T47D (cell line): ENCODE results near the gene PSMA7.

Experiments used
- DNase-seq, 2 experiments: peaks; one replicate each; pipeline versions ENCODE4 v3.0.0 to v3.0.0-alpha.2; 2011 to 2012; ENCODE audit warnings: low read depth in 1 of 2, low spot score in 1 of 2
- JUND ChIP-seq: IDR thresholded peaks from 2 replicates; pipeline ENCODE4 v1.6.1; 2012; ENCODE audit warnings: low read depth
- in situ Hi-C: cut with HindIII; loops from 2 replicates; pipeline ENCODE4 v1.10.0; 2016; ENCODE audit warnings: low sequenced_read_pairs, low pct_unique_long_range_greater_than_20kb

The PSMA7 gene

GRCh38 chr20:62123450-62124118 lies 19.6 kb downstream of the PSMA7 start:
- no peak for TF ChIP-seq JUND
- DNase-seq, result peak in 1 of 2 experiments; percentile 33
- in situ Hi-C loops, result no loop called here

GRCh38 chr20:62122654-62123449 lies 20.3 kb downstream of the PSMA7 start:
- in situ Hi-C loops, result no loop called here

GRCh38 chr20:62121776-62122653 lies 21.2 kb downstream of the PSMA7 start, which contains the start of gene LSM14B:
Gene LSM14B, plus strand, starts transcription at chr20:62122475. Its CDS starts 192 bp downstream, at chr20:62122667.
- in situ Hi-C loops, result no loop called here
- peak; percentile 98 to 99 for DNase-seq
- TF ChIP-seq JUND, result no peak

More at GRCh38 chr20:62122654-62123449, 20.3 kb downstream of the PSMA7 start:
- no peak for TF ChIP-seq JUND
- peak; percentile 74 to 79 for DNase-seq

- peak in 1 of 2 experiments; percentile 85 for DNase-seq
- in situ Hi-C loops, result no loop called here
- no peak for TF ChIP-seq JUND
These were observed 22.0 kb downstream of the PSMA7 start for GRCh38 chr20:62120990-62121775.

GRCh38 chr20:62120365-62120762 lies 22.8 kb downstream of the PSMA7 start:
- in situ Hi-C loops, result no loop called here
- no peak for DNase-seq
- no peak for TF ChIP-seq JUND

GRCh38 chr20:62119591-62120364 lies 23.4 kb downstream of the PSMA7 start:
- in situ Hi-C loops, result no loop called here
- no peak for TF ChIP-seq JUND
- no peak for DNase-seq

GRCh38 chr20:62119115-62119514 lies 24.1 kb downstream of the PSMA7 start:
- no peak for TF ChIP-seq JUND
- in situ Hi-C loops, result no loop called here
- DNase-seq, result no peak

- no peak for DNase-seq
- no peak for TF ChIP-seq JUND
- in situ Hi-C loops, result no loop called here
These were observed 24.8 kb downstream of the PSMA7 start for GRCh38 chr20:62118113-62119043.

GRCh38 chr20:62117658-62118057 lies 25.5 kb downstream of the PSMA7 start:
- TF ChIP-seq JUND, result no peak
- in situ Hi-C loops, result no loop called here
- no peak for DNase-seq

- no peak for TF ChIP-seq JUND
- DNase-seq, result no peak
- in situ Hi-C loops, result no loop called here
These were observed 25.9 kb downstream of the PSMA7 start for GRCh38 chr20:62117362-62117646.
